ENCODE measurements around the gene FAM9A. TPM values are rescaled to one million over a fixed set of nuclear protein-coding genes. Genes with fewer than 3 reads are reported as not detected.

FAM9A gene
- total and polyA plus RNA-seq, 2 of the 8 experiments (the other 6 are each of a cell fraction or from before 2014, with no cell fraction given) = not detected

DNA sequence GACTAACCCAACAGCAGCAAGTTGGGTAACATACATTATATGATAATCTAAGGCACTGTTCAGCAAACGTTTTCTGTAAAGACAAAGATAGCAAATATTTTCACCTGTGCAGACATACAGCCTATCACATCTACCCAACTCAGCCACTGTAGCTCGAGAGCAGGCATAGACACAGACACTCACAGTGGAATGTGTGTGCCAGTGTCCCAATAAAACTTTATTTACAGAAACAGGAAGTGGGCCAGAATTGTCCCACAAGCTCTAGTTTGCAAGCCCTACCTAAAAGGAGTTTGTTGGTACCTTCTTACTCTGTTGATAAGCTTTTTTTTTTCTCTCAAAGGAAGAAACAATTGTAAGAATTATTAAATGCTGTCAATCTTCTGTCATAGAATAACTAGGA lies 11.9 kb upstream of the FAM9A start:
- CTCF ChIA-PET (ENCODE audit: partially characterized antibody) = interaction anchor here (0.6 to 1.7 kb wide), 2 partner anchors 22 to 56 kb away, joined by 3 read pairs; no protein-coding TSS in a partner anchor
- Histone ChIP-seq H2BK5ac (ENCODE audit: low read depth, low read length) (no peak overlapping the region), H3K9me3 (ENCODE audit: insufficient read depth in 2 of 2, low read depth in 1 of 2, low read length in 1 of 2) (no peaks in the 10 kb centered on the region), H3K27me3 (replicated peaks in 1 of 4; ENCODE audit: control insufficient read depth in 3 of 4, extremely low read depth in 1 of 4, insufficient read depth in 3 of 4, low read length in 3 of 4) (no peaks in the 10 kb centered on the region), H4K5ac (ENCODE audit: insufficient read length, low read depth, low read length) (no peak overlapping the region), H2AK5ac (ENCODE audit: low read depth, low read length) (no peak overlapping the region), H2AFZ (ENCODE audit: low read length) (no peak overlapping the region), H3K36me3 (ENCODE audit: control insufficient read depth in 2 of 4, insufficient read depth in 4 of 4, low read length in 3 of 4) (no peaks in the 10 kb centered on the region), H2BK15ac (ENCODE audit: low read length) (no peak overlapping the region), H3K56ac (replicated peaks; ENCODE audit: insufficient read length, low read depth, low read length) (no peak overlapping the region), H3K4ac (replicated peaks; ENCODE audit: insufficient read length, low read depth, low read length) (no peak overlapping the region), H3K4me1 (replicated peaks in 1 of 4; ENCODE audit: control insufficient read depth in 3 of 4, insufficient read depth in 4 of 4, low read length in 3 of 4) (no peaks in the 10 kb centered on the region), H3K23me2 (ENCODE audit: low read depth, low read length) (no peaks in the 10 kb centered on the region), H4K91ac (replicated peaks; ENCODE audit: insufficient read length, low read length) (no peak overlapping the region), H2BK20ac (ENCODE audit: low read length) (no peak overlapping the region), H2BK120ac (replicated peaks; ENCODE audit: low read depth, low read length) (no peak overlapping the region), H3K23ac (ENCODE audit: insufficient read length) (no peak overlapping the region), H3K9ac (replicated peaks in 1 of 4; ENCODE audit: extremely low read depth in 1 of 4, low read depth in 3 of 4, low read length in 3 of 4) (no peak overlapping the region), H4K8ac (ENCODE audit: extremely low read depth, insufficient read depth, low read length) (no peak overlapping the region), H3K79me1 (ENCODE audit: low read depth, low read length) (no peaks in the 10 kb centered on the region), H3K79me2 (ENCODE audit: control insufficient read depth in 1 of 2, insufficient read depth in 2 of 2, low read length in 2 of 2) (no peaks in the 10 kb centered on the region), H3K4me2 (ENCODE audit: insufficient read depth in 1 of 2, low read depth in 2 of 2, low read length in 2 of 2) (no peak overlapping the region), H2BK12ac (ENCODE audit: low read depth, low read length) (no peak overlapping the region), H3K14ac (ENCODE audit: insufficient read length) (no peak overlapping the region), H3K27ac (ENCODE audit: low read depth, low read length) (no peak overlapping the region), H4K20me1 (replicated peaks in 1 of 2; ENCODE audit: control insufficient read depth in 1 of 2, insufficient read depth in 2 of 2, low read length in 2 of 2) (no peaks in the 10 kb centered on the region), H3K4me3 (ENCODE audit: extremely low read depth in 1 of 4, insufficient read depth in 2 of 4, low read depth in 3 of 4, low read length in 4 of 4) (no peak overlapping the region), H3K18ac (ENCODE audit: extremely low read depth, low read length) (no peak overlapping the region)
- TF ChIP-seq TEAD4 (IDR thresholded peaks at IDR 0.05; ENCODE audit: low read depth, low read length) (no peak), RXRA (IDR thresholded peaks at IDR 0.05; ENCODE audit: insufficient read depth, low read depth, low read length) (no peak), RBBP5 (IDR thresholded peaks at IDR 0.05; ENCODE audit: borderline replicate concordance, low read depth, low read length) (no peak)
- 80% methylated on average over 2 of the region's 2 CpGs; no CpG with 5 or more reads in 1 of the 2 experiments for WGBS, 2 experiments (ENCODE audit: extremely low coverage in 1 of 2, insufficient coverage in 1 of 2, insufficient read length in 1 of 2, insufficient replicate concordance in 2 of 2, low coverage in 1 of 2, low lambda C conversion rate in 2 of 2, missing lambda C conversion rate in 1 of 2)
- no peak for FAIRE-seq
- DNase-seq (ENCODE audit: low read depth in 1 of 2, low spot score in 2 of 2) = no peak
- POLR2A ChIA-PET (ENCODE audit: partially characterized antibody) = no interaction called here

Data from H1 (cell line).